K562 (cell line): ENCODE measurements around the gene DYRK1A. TPM values are rescaled to one million over a fixed set of nuclear protein-coding genes. Genes with fewer than 3 reads are reported as not detected.

ENCODE experiments used
- BCOR ChIP-seq: fragments of 450-650 bp; IDR thresholded peaks from 2 replicates; pipeline ENCODE4 v1.6.1; 2016
- C11orf30 ChIP-seq: fragments of 450-650 bp; IDR thresholded peaks from 2 replicates; pipeline ENCODE4 v1.6.1; 2016; ENCODE audit warnings: low read depth, mild to moderate bottlenecking
- CBFB ChIP-seq: sonication (generic); formaldehyde crosslinking; IDR thresholded peaks from 2 replicates; pipeline ENCODE4 v1.4.0; 2020; ENCODE audit warnings: mild to moderate bottlenecking, missing genetic modification reagents
- CREB5 ChIP-seq: fragments of 250-450 bp; sonication (Bioruptor Pico); IDR thresholded peaks from 2 replicates; pipeline ENCODE4 v1.5.0; 2020; ENCODE audit warnings: mild to moderate bottlenecking
- CTBP1 ChIP-seq: fragments of 450-650 bp; IDR thresholded peaks from 2 replicates; pipeline ENCODE4 v1.6.1; 2016; ENCODE audit warnings: borderline replicate concordance
- EGR1 ChIP-seq: fragments of 450-650 bp; conservative IDR thresholded peaks from 2 replicates; pipeline ENCODE4 v1.6.1; 2017; ENCODE audit warnings: mild to moderate bottlenecking
- FIP1L1 ChIP-seq: fragments of 200-400 bp; formaldehyde crosslinking; IDR thresholded peaks from 2 replicates; pipeline ENCODE4 v1.6.1; 2018; ENCODE audit warnings: mild to moderate bottlenecking, low read depth, low read length; ENCODE audit not compliant: poor library complexity, severe bottlenecking
- FOXA3 ChIP-seq, 2 experiments: fragments of 450-650 bp in 1 of 2; sonication (generic) in 1 of 2; formaldehyde crosslinking; IDR thresholded peaks in 1 of 2; conservative IDR thresholded peaks in 1 of 2; 2 replicates each; pipeline versions ENCODE4 v1.4.0 to v1.8.0; 2020 to 2022; ENCODE audit warnings: mild to moderate bottlenecking in 2 of 2, missing genetic modification reagents in 1 of 2
- HMGN3 ChIP-seq: IDR thresholded peaks from 2 replicates; pipeline ENCODE4 v1.6.1; 2011; ENCODE audit warnings: borderline replicate concordance, low read depth, mild to moderate bottlenecking, mixed read lengths, low read length; ENCODE audit not compliant: insufficient read length; ENCODE audit errors: extremely low read depth
- HOMEZ ChIP-seq: fragments of 250-450 bp; sonication (Bioruptor Pico); IDR thresholded peaks from 2 replicates; pipeline ENCODE4 v1.4.0; 2020; ENCODE audit warnings: mild to moderate bottlenecking, moderate library complexity
- LCOR ChIP-seq: sonication (generic); formaldehyde crosslinking; IDR thresholded peaks from 2 replicates; pipeline ENCODE4 v1.8.0; 2022; ENCODE audit warnings: mild to moderate bottlenecking, missing genetic modification reagents
- NKRF ChIP-seq: fragments of 450-650 bp; IDR thresholded peaks from 2 replicates; pipeline ENCODE4 v1.6.1; 2016; ENCODE audit warnings: borderline replicate concordance
- PHF21A ChIP-seq: fragments of 450-650 bp; IDR thresholded peaks from 2 replicates; pipeline ENCODE4 v1.6.1; 2017; ENCODE audit warnings: low read depth, borderline replicate concordance
- POLR2A ChIP-seq: fragments of 450-650 bp; conservative IDR thresholded peaks from 2 replicates; pipeline ENCODE4 v1.6.1; 2016
- SIN3B ChIP-seq: fragments of 450-650 bp; IDR thresholded peaks from 2 replicates; pipeline ENCODE4 v1.6.1; 2017; ENCODE audit warnings: low read depth, mild to moderate bottlenecking, moderate library complexity
- THRAP3 ChIP-seq: fragments of 450-650 bp; IDR thresholded peaks from 2 replicates; pipeline ENCODE4 v1.6.1; 2016; ENCODE audit warnings: mild to moderate bottlenecking, inconsistent platforms, borderline replicate concordance
- ZKSCAN8 ChIP-seq: fragments of 200-800 bp; sonication (Bioruptor generic); IDR thresholded peaks from 2 replicates; pipeline ENCODE4 v1.6.1; 2016; ENCODE audit warnings: missing genetic modification characterization, missing compliant biosample characterization
- ZNF668 ChIP-seq: fragments of 250-450 bp; sonication (Bioruptor Pico); IDR thresholded peaks from 2 replicates; pipeline ENCODE4 v1.8.0; 2022; ENCODE audit warnings: mild to moderate bottlenecking, inconsistent platforms
- polyA plus RNA-seq, 8 experiments: library from polyadenylated mRNA; depleted of rRNA in 4 of 8; stranded (reverse) in 5 of 8; unstranded in 3 of 8; fragments of >200 nt; fragmentation: Nextera tagmentation in 2 of 8; fragmentation: Illumina TruSeq in 1 of 8; extraction: Ambion mirVana in 2 of 8; extraction: Trizol in 1 of 8; gene quantifications; 2 replicates each; pipeline versions ENCODE4 v1.2.1 to v1.2.3, GENCODE V29; 2011 to 2014; ENCODE audit warnings: inconsistent platforms in 1 of 8, missing spikeins in 1 of 8
- total RNA-seq, 7 experiments: library from RNA; depleted of rRNA in 6 of 7; stranded (reverse); fragments of >200 nt in 6 of 7; fragmentation: Illumina TruSeq in 2 of 7; extraction: Trizol in 2 of 7; gene quantifications; 2 replicates each; pipeline versions ENCODE4 v1.2.1 to v1.2.3, GENCODE V29; 2011 to 2021; ENCODE audit warnings: low replicate concordance in 1 of 7
- TF ChIP-seq, protein P1 (sequence below), 2 experiments: fragments of 150-350 bp in 1 of 2; IDR thresholded peaks; 2 replicates each; pipeline ENCODE4 v1.6.1; 2012 to 2016; ENCODE audit warnings: low read depth in 2 of 2, low read length in 2 of 2, mild to moderate bottlenecking in 1 of 2, moderate library complexity in 1 of 2

The DYRK1A gene
- total and polyA plus RNA-seq, 9 of the 15 experiments (the other 6 are each of a cell fraction or from before 2014, with no cell fraction given), result 3.7 to 64.8 (median 42.3) TPM

- no peak for TF ChIP-seq ZKSCAN8
- TF ChIP-seq HMGN3, result peak; percentile 44
- no peak for TF ChIP-seq CBFB (CRISPR knock-in tag)
- TF ChIP-seq ZNF668, result no peak
- TF ChIP-seq NKRF, result peak; percentile 39; the same call in 1 of the 2 replicates
- TF ChIP-seq HOMEZ (CRISPR knock-in tag), result no peak
- peak; percentile 35 for TF ChIP-seq FIP1L1
- TF ChIP-seq PHF21A, result peak; percentile 39; the same call in 1 of the 2 replicates
- no peak for TF ChIP-seq CREB5 (CRISPR knock-in tag)
- peak; percentile 87 for TF ChIP-seq POLR2A
- peak; percentile 78 for TF ChIP-seq EGR1
- TF ChIP-seq CTBP1, result 0 out of 2 replicates have a peak, but pooled peaks have one; percentile 36
- TF ChIP-seq, protein P1, sequence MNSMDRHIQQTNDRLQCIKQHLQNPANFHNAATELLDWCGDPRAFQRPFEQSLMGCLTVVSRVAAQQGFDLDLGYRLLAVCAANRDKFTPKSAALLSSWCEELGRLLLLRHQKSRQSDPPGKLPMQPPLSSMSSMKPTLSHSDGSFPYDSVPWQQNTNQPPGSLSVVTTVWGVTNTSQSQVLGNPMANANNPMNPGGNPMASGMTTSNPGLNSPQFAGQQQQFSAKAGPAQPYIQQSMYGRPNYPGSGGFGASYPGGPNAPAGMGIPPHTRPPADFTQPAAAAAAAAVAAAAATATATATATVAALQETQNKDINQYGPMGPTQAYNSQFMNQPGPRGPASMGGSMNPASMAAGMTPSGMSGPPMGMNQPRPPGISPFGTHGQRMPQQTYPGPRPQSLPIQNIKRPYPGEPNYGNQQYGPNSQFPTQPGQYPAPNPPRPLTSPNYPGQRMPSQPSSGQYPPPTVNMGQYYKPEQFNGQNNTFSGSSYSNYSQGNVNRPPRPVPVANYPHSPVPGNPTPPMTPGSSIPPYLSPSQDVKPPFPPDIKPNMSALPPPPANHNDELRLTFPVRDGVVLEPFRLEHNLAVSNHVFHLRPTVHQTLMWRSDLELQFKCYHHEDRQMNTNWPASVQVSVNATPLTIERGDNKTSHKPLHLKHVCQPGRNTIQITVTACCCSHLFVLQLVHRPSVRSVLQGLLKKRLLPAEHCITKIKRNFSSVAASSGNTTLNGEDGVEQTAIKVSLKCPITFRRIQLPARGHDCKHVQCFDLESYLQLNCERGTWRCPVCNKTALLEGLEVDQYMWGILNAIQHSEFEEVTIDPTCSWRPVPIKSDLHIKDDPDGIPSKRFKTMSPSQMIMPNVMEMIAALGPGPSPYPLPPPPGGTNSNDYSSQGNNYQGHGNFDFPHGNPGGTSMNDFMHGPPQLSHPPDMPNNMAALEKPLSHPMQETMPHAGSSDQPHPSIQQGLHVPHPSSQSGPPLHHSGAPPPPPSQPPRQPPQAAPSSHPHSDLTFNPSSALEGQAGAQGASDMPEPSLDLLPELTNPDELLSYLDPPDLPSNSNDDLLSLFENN (IDR thresholded peaks at IDR 0.05; ENCODE audit: low read depth in 2 of 2, low read length in 2 of 2), result no peak
- no peak for TF ChIP-seq FOXA3 (CRISPR knock-in tag; conservative IDR thresholded peaks at IDR 0.05 in 1 of 2, IDR thresholded peaks at IDR 0.05 in 1 of 2)
- no peak for TF ChIP-seq C11orf30
- no peak for TF ChIP-seq SIN3B
- no peak for TF ChIP-seq THRAP3
- TF ChIP-seq BCOR, result peak; percentile 61
- peak; percentile 81 for TF ChIP-seq LCOR (CRISPR knock-in tag)
Observed at GRCh38 chr21:37366482-37367316, at the start of gene DYRK1A (continued).
